ENCODE results near the gene ATL3. TPM values are rescaled to one million over a fixed set of nuclear protein-coding genes. Genes with fewer than 3 reads are reported as not detected.

The ATL3 gene
- total and polyA plus RNA-seq, 11 donors: 4.7 to 30.4 (median 13.3) TPM

DNA sequence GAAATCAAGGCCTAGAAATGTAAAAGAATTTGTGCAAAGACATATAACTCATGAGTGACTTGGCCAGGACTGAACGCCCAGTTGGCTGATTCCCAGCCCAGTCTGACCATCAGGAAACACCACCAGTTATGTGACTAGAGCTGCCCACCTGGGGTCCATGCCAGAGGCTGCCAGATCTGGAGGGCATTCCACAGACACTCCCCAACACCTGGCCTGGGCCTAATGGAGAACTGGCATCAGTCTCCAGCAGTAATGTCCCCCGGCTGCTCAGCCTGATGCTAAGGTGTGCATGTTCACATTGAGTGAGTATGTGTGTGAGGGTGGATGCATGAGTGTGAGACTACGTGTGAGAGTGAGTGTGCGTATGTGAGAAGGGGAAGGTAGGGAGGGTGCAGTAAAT lies 72.6 kb downstream of the ATL3 start:
- Histone ChIP-seq H3K36me3 (peaks cover 0 to 38% (median 27%) of the 10 kb centered on the region in 9 donors), H3K27me3 (no peaks in the 10 kb centered on the region), H3K9me3 (no peaks in the 10 kb centered on the region), H3K4me1 (peaks cover 0 to 34% (median 18%) of the 10 kb centered on the region in 12 donors), H3K27ac (no peak overlapping the region), H3K4me3 (no peak overlapping the region)
- no peak for DNase-seq
- TF ChIP-seq CTCF (IDR thresholded peaks at IDR 0.05) (no peak), POLR2A (IDR thresholded peaks at IDR 0.05) (no peak)
- intact Hi-C loops (cut with DNase I): no loop called here
- peak in 1 of 4 donors; percentile 31 for ATAC-seq
- WGBS, 4 donors: 77 to 89% (median 84%) methylated on average over 4 of the region's 4 CpGs

DNA sequence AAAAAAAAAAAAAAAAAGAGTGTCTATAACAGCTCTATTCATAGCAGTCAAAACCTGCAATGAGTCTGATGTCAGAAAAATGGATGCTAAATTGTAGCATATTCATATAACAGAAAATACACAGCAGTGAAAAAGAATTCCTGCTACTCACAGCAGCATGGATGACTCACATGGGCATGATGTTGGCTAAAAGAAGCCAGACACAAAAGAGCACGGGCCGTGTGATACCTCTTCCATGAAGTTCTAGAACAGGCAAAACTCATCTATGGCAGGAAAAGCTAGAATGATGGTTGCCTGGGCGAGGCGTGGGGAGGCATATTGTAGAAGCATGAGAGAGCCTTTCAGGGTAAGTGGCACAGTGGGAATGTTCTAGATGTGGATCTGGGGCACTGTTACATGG lies 75.9 kb downstream of the ATL3 start:
- intact Hi-C loops (cut with DNase I): no loop called here
- WGBS, 4 donors: 83 to 90% (median 86%) methylated on average over 4 of the region's 4 CpGs

GRCh38 chr11:63592975-63593395 lies 78.2 kb downstream of the ATL3 start:
- H3K4me1 ChIP-seq: peaks cover 0 to 6% (median 0%) of the 10 kb centered on the region in 12 donors
- ATAC-seq (no peak), DNase-seq (no peak)
- no peak overlapping the region for H3K27ac ChIP-seq
- WGBS, 4 donors: 72 to 88% (median 81%) methylated on average over 4 of the region's 4 CpGs
- H3K9me3 ChIP-seq: no peaks in the 10 kb centered on the region
- peaks cover 0 to 92% (median 77%) of the 10 kb centered on the region in 9 donors for H3K36me3 ChIP-seq
- TF ChIP-seq CTCF (IDR thresholded peaks at IDR 0.05) (peak in 10 of 12 donors; percentile 13 to 58 (median 42)), POLR2A (IDR thresholded peaks at IDR 0.05) (no peak)
- no peak overlapping the region for H3K4me3 ChIP-seq
- no peaks in the 10 kb centered on the region for H3K27me3 ChIP-seq
- intact Hi-C loops (cut with DNase I): no loop called here

More for the DNA sequence above, 75.9 kb downstream of the ATL3 start:
- H3K9me3 ChIP-seq: no peaks in the 10 kb centered on the region
- ATAC-seq: no peak
- H3K36me3 ChIP-seq: peaks cover 0 to 70% (median 57%) of the 10 kb centered on the region in 9 donors
- H3K27me3 ChIP-seq: no peaks in the 10 kb centered on the region
- no peak for DNase-seq
- no peak overlapping the region for H3K27ac ChIP-seq
- peaks cover 0 to 14% (median 0%) of the 10 kb centered on the region in 12 donors for H3K4me1 ChIP-seq
- H3K4me3 ChIP-seq: no peak overlapping the region
- no peak for TF ChIP-seq POLR2A (IDR thresholded peaks at IDR 0.05)
- TF ChIP-seq CTCF (IDR thresholded peaks at IDR 0.05): no peak

DNA sequence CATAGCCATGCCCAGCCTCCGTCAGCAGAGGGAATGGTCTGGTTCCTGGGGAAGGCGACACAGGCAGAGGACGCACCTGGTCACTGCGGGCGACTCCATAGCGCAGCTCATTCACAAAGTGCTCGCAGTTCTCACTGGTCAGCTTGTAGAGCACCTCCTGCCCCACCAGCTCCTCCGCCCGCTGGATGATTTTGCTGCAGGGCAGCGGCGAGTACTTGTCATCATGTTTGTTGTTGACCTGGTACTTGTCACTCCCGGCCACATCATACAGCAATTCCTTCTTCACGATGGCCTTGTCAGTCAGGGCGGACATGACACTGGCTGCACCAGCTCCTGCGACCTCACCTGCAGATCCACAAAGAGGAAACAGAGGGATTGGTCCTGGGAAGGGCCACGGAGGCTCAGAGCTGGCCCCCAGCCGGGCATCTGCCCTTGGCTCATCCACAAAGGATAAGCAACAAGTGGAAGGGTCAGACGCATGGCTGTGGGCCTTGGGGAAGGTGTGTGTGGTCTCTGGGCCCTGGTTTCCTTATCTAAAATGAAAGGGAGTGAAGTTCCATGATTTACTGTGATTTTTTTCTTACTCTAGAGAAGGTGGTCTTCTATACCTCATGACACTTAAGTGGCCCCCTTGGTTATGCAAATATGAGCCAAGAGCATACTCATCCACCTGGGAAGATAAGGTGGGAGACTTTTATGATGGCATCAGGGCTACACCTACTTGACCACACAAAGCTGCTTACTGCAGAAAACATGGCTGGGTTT lies 81.0 kb downstream of the ATL3 start:
- intact Hi-C loops (cut with DNase I): no loop called here
- Histone ChIP-seq H3K4me3 (no peak overlapping the region), H3K36me3 (peaks cover 3 to 92% (median 74%) of the 10 kb centered on the region in 9 donors)

More for the DNA sequence above, 81.0 kb downstream of the ATL3 start:
- Histone ChIP-seq H3K4me1 (peaks cover 0 to 6% (median 0%) of the 10 kb centered on the region in 12 donors), H3K27me3 (no peaks in the 10 kb centered on the region), H3K9me3 (no peaks in the 10 kb centered on the region), H3K27ac (no peak overlapping the region)
- TF ChIP-seq CTCF (IDR thresholded peaks at IDR 0.05): no peak
- TF ChIP-seq POLR2A (IDR thresholded peaks at IDR 0.05): no peak
- no peak for ATAC-seq
- WGBS, 4 donors: 90 to 92% (median 91%) methylated on average over 18 of the region's 18 CpGs
- DNase-seq: no peak

Measured in heart left ventricle (tissue), 16 donors.